ENCODE results near the gene CHAC1. TPM values are rescaled to one million over a fixed set of nuclear protein-coding genes. Genes with fewer than 3 reads are reported as not detected.

CHAC1 gene
- total RNA-seq, 6 experiments from 2014 or later, result 0.22 to 11.6 (median 0.97) TPM

DNA sequence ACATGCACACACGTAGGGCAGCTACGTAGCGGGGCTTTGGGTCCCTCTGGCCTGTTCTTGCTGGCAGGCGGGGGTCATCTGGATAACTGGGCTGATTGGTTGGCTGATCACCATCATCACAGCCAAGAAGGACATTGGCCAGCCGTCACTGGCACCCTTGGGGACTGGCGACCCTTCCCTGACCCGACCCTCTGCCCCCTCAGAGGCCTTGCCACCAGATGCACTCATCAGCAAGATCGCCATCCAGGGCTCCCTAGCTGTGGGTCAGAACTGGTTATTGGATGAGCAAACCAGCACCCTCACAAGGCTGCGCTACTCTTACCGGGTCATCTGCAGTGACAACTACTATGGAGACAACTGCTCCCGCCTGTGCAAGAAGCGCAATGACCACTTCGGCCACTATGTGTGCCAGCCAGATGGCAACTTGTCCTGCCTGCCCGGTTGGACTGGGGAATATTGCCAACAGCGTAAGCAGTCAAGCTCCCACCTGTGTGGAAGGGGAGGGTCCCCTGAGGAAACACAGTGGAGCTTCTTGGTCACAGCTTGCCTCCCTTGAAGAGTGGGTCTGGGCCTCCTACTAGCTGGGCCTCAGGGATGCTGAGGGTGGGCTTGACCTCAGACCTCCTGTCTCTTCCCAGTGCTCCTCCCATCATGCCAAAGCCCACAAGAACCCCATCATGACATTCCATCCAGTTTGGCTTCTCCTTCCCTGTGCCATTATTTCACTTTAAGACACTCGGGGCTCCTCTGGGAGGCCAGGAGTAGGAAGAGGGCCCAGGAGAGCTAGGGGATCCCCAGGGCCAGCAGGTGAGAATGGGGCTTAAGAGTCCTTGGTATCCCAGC lies 21.8 kb upstream of the CHAC1 start:
- H3K4me1 ChIP-seq, result peaks cover 0 to 50% (median 22%) of the 10 kb centered on the region in 4 donors

DNA sequence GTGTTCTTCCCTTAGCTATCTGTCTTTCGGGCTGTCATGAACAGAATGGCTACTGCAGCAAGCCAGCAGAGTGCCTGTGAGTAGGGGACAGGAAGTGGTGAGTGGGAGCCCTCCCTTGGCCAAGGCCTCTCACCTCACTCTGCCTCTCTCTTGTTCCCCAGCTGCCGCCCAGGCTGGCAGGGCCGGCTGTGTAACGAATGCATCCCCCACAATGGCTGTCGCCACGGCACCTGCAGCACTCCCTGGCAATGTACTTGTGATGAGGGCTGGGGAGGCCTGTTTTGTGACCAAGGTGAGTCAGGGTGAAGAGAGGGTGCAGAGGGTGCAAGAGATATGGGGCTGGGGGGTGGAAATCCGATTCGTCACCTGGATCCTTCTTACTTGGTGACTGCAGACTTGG lies 21.1 kb upstream of the CHAC1 start:
- H3K27ac ChIP-seq, result peak overlapping the region in 1 of 3 donors; percentile 38
- DNase-seq (no peak), ATAC-seq (no peak)
- peaks cover 0 to 13% of the 10 kb centered on the region in 2 donors for H3K27me3 ChIP-seq
- peak overlapping the region; percentile 7 to 42 (median 23) for H3K4me3 ChIP-seq
- WGBS (ENCODE audit: insufficient coverage, low coverage, low lambda C conversion rate, missing lambda C conversion rate), result no CpG with 5 or more reads among the region's 8 CpGs
- no peaks in the 10 kb centered on the region for H3K36me3 ChIP-seq
- H3K4me1 ChIP-seq, result peaks cover 0 to 52% (median 25%) of the 10 kb centered on the region in 4 donors
- TF ChIP-seq, protein P1, sequence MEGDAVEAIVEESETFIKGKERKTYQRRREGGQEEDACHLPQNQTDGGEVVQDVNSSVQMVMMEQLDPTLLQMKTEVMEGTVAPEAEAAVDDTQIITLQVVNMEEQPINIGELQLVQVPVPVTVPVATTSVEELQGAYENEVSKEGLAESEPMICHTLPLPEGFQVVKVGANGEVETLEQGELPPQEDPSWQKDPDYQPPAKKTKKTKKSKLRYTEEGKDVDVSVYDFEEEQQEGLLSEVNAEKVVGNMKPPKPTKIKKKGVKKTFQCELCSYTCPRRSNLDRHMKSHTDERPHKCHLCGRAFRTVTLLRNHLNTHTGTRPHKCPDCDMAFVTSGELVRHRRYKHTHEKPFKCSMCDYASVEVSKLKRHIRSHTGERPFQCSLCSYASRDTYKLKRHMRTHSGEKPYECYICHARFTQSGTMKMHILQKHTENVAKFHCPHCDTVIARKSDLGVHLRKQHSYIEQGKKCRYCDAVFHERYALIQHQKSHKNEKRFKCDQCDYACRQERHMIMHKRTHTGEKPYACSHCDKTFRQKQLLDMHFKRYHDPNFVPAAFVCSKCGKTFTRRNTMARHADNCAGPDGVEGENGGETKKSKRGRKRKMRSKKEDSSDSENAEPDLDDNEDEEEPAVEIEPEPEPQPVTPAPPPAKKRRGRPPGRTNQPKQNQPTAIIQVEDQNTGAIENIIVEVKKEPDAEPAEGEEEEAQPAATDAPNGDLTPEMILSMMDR (IDR thresholded peaks at IDR 0.05), result no peak
- no peak for TF ChIP-seq POLR2A (IDR thresholded peaks at IDR 0.05)
- intact Hi-C loops (cut with DNase I), result no loop called here
- H3K9me3 ChIP-seq, result no peaks in the 10 kb centered on the region

More for the DNA sequence above, 21.8 kb upstream of the CHAC1 start:
- Histone ChIP-seq H3K9me3 (no peaks in the 10 kb centered on the region), H3K36me3 (no peaks in the 10 kb centered on the region), H3K27ac (peak overlapping the region in 1 of 3 donors; percentile 38), H3K4me3 (peak overlapping the region; percentile 23 to 49 (median 42)), H3K27me3 (peaks cover 0 to 20% of the 10 kb centered on the region in 2 donors)
- intact Hi-C loops (cut with DNase I), result no loop called here
- DNase-seq (no peak), ATAC-seq (no peak)
- WGBS (ENCODE audit: insufficient coverage, low coverage, low lambda C conversion rate, missing lambda C conversion rate), result no CpG with 5 or more reads among the region's 16 CpGs
- no peak for TF ChIP-seq POLR2A (IDR thresholded peaks at IDR 0.05)
- TF ChIP-seq, protein P1 (IDR thresholded peaks at IDR 0.05), result no peak

DNA sequence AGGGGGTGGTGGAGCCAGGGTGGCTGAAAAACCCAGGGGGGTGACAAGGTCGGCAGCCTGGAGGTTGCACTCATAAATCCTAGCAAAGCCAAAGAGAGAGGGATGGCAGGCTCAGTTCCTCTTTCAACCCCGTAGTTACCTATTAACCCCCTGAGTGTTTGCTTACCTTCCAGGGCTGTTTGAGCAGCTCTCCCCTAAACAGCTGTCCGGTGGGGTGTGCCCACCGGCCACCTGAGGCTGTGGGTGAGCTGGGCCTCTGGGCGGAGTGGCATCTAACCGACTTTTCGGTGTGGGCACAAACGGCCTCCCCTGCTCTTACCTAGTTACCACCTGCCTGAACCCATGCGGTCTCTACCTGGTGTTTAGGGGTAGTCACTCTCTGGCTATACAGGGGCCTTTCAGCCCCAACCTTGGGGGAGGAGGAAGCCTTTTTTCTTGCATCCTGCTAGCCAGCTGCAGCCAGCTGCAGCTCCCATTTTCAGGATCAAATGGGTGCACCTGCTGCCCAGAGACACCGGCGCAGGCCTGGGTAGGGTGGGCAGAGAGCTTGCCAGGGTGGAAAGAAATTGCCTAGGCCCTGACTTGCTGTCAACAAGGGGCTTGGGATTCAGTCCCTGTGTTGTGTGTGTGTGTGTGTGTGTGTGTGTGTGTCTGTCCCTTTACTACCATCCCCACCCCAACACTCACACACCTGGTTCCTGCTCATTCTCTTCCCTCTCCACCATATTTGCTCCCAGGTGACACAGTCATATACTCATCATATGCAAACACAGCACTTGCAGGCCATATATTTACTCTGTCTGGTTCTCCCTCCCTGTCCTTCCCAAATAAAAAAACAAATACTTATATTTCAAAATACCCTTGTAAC lies 20.4 kb upstream of the CHAC1 start:
- H3K36me3 ChIP-seq, result no peaks in the 10 kb centered on the region
- H3K9me3 ChIP-seq, result no peaks in the 10 kb centered on the region
- peak; percentile 4 to 55 (median 16) for ATAC-seq
- peaks cover 0 to 9% of the 10 kb centered on the region in 2 donors for H3K27me3 ChIP-seq
- 0% methylated on average over 1 of the region's 11 CpGs for WGBS (ENCODE audit: insufficient coverage, low coverage, low lambda C conversion rate, missing lambda C conversion rate)
- peak overlapping the region; percentile 7 to 42 (median 23) for H3K4me3 ChIP-seq
- TF ChIP-seq, protein P1 (IDR thresholded peaks at IDR 0.05), result no peak
- no peak for TF ChIP-seq POLR2A (IDR thresholded peaks at IDR 0.05)
- intact Hi-C loops (cut with DNase I), result no loop called here
- peaks cover 0 to 57% (median 25%) of the 10 kb centered on the region in 4 donors for H3K4me1 ChIP-seq
- H3K27ac ChIP-seq, result no peak overlapping the region
- DNase-seq, result no peak

DNA sequence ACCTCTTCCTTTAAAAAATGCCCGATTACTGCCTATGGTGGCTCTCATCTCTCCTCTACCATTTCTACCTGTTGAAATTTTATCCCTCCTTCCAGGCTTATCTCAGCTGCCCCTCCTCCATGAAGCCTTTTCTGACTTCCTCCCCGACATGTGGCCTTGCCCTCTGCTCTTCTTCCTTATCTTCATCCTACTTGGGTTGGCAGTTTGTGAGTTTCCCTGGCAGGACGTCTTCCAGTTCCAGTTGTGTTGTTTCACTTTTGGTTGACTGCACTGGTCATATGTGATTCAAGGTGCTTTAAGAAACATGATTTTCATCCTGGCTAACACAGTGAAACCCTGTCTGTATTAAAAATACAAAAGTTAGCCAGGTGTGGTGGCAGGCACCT lies 19.8 kb upstream of the CHAC1 start:
- H3K4me1 ChIP-seq, result peaks cover 0 to 51% (median 22%) of the 10 kb centered on the region in 4 donors
- no peaks in the 10 kb centered on the region for H3K9me3 ChIP-seq
- intact Hi-C loops (cut with DNase I), result no loop called here
- peaks cover 0 to 9% of the 10 kb centered on the region in 2 donors for H3K27me3 ChIP-seq
- DNase-seq, result no peak
- ATAC-seq, result no peak
- H3K4me3 ChIP-seq, result no peak overlapping the region
- H3K36me3 ChIP-seq, result no peaks in the 10 kb centered on the region
- TF ChIP-seq, protein P1 (IDR thresholded peaks at IDR 0.05), result no peak
- no peak for TF ChIP-seq POLR2A (IDR thresholded peaks at IDR 0.05)
- H3K27ac ChIP-seq, result no peak overlapping the region
- WGBS (ENCODE audit: insufficient coverage, low coverage, low lambda C conversion rate, missing lambda C conversion rate), result 47% methylated on average over 3 of the region's 3 CpGs

All from right lobe of liver (tissue), 6 donors.